Measurements from ENCODE around the gene PFKFB2. TPM values are rescaled to one million over a fixed set of nuclear protein-coding genes. Genes with fewer than 3 reads are reported as not detected.

The PFKFB2 gene
- total RNA-seq, 2 experiments from 2014 or later = 1.5 to 1.7 TPM

- CTCF ChIA-PET = interaction anchor here (1.3 to 2.0 kb wide), 3 partner anchors 17 to 270 kb away, joined by 4 to 20 read pairs (median 6); partner anchors contain the start of gene CD55
- peak within 1 kb of the TSS; percentile 80 for H3K27ac Mint-ChIP-seq
Measured at GRCh38 chr1:207051191-207051943, 1.7 kb upstream of the PFKFB2 start, which contains the start of gene YOD1. TSS of gene YOD1 (minus strand) at chr1:207051208. CDS start at chr1:207051030, 178 bp downstream.

GRCh38 chr1:207054491-207054890, 1.4 kb downstream of the PFKFB2 start:
- CTCF ChIA-PET = interaction anchor here (0.6 to 1.0 kb wide), 2 partner anchors 10 to 22 kb away, joined by 3 to 4 read pairs; no protein-coding TSS in a partner anchor
- peaks cover 40% of the 10 kb centered on the region for H3K4me1 Mint-ChIP-seq
- no peaks in the 10 kb centered on the region for H3K9me3 Mint-ChIP-seq
- no peak for DNase-seq
- H3K27me3 Mint-ChIP-seq = peaks cover 22% of the 10 kb centered on the region
- POLR2A ChIA-PET = interaction anchor here (1.2 kb wide), 1 partner anchor 267 kb away, joined by 4 read pairs; the partner anchor contains the start of gene CD55
- no peak overlapping the region for H3K27ac Mint-ChIP-seq
- H3K36me3 Mint-ChIP-seq (ENCODE audit: low read depth) = peaks cover 6% of the 10 kb centered on the region
- no peak overlapping the region for H3K4me3 Mint-ChIP-seq

More at GRCh38 chr1:207051191-207051943, 1.7 kb upstream of the PFKFB2 start, which contains the start of gene YOD1:
- DNase-seq = no peak
- peaks cover 34% of the 10 kb centered on the region for H3K36me3 Mint-ChIP-seq (ENCODE audit: low read depth)
- peaks cover 65% of the 10 kb centered on the region for H3K4me1 Mint-ChIP-seq
- H3K4me3 Mint-ChIP-seq = peak within 1 kb of the TSS; percentile 98
- POLR2A ChIA-PET = no interaction called here
- H3K27me3 Mint-ChIP-seq = peaks cover 18% of the 10 kb centered on the region
- H3K9me3 Mint-ChIP-seq = no peaks in the 10 kb centered on the region

GRCh38 chr1:207055386-207056001, 2.4 kb downstream of the PFKFB2 start:
- H3K9me3 Mint-ChIP-seq = no peaks in the 10 kb centered on the region
- H3K4me3 Mint-ChIP-seq = no peak overlapping the region
- H3K27ac Mint-ChIP-seq = no peak overlapping the region
- peaks cover 22% of the 10 kb centered on the region for H3K27me3 Mint-ChIP-seq
- peaks cover 37% of the 10 kb centered on the region for H3K4me1 Mint-ChIP-seq
- no peak for DNase-seq
- peaks cover 3% of the 10 kb centered on the region for H3K36me3 Mint-ChIP-seq (ENCODE audit: low read depth)
- ChIA-PET CTCF (interaction anchor here (0.6 to 1.0 kb wide), 3 partner anchors 8 to 21 kb away, joined by 3 to 4 read pairs (median 3); no protein-coding TSS in a partner anchor), POLR2A (interaction anchor here (1.2 kb wide), 1 partner anchor 266 kb away, joined by 4 read pairs; the partner anchor contains the start of gene CD55)

- ChIA-PET POLR2A (no interaction called here), CTCF (interaction anchor here (0.8 kb wide), 1 partner anchor 14 kb away, joined by 3 read pairs; no protein-coding TSS in a partner anchor)
- no peak for DNase-seq
- H3K9me3 Mint-ChIP-seq = no peaks in the 10 kb centered on the region
- H3K27ac Mint-ChIP-seq = no peak overlapping the region
- H3K36me3 Mint-ChIP-seq (ENCODE audit: low read depth) = peaks cover 3% of the 10 kb centered on the region
- peaks cover 22% of the 10 kb centered on the region for H3K27me3 Mint-ChIP-seq
- no peak overlapping the region for H3K4me3 Mint-ChIP-seq
- peaks cover 29% of the 10 kb centered on the region for H3K4me1 Mint-ChIP-seq
Measured at GRCh38 chr1:207056673-207057072, 3.6 kb downstream of the PFKFB2 start.

- ChIA-PET POLR2A (no interaction called here), CTCF (interaction anchor here (0.9 kb wide), 1 partner anchor 26 kb away, joined by 3 read pairs; no protein-coding TSS in a partner anchor)
- H3K27me3 Mint-ChIP-seq = peaks cover 19% of the 10 kb centered on the region
- DNase-seq = no peak
- H3K36me3 Mint-ChIP-seq (ENCODE audit: low read depth) = no peaks in the 10 kb centered on the region
- H3K4me1 Mint-ChIP-seq = peaks cover 13% of the 10 kb centered on the region
- no peak overlapping the region for H3K4me3 Mint-ChIP-seq
- H3K27ac Mint-ChIP-seq = no peak overlapping the region
- no peaks in the 10 kb centered on the region for H3K9me3 Mint-ChIP-seq
Measured at GRCh38 chr1:207058252-207058651, 5.2 kb downstream of the PFKFB2 start.

- POLR2A ChIA-PET = no interaction called here
- Mint-ChIP-seq H3K4me3 (no peak overlapping the region), H3K27me3 (peaks cover 16% of the 10 kb centered on the region), H3K27ac (no peak overlapping the region), H3K4me1 (peaks cover 7% of the 10 kb centered on the region), H3K9me3 (no peaks in the 10 kb centered on the region), H3K36me3 (ENCODE audit: low read depth) (no peaks in the 10 kb centered on the region)
- DNase-seq = no peak
- CTCF ChIA-PET = no interaction called here
Measured at GRCh38 chr1:207058878-207059867, 6.1 kb downstream of the PFKFB2 start.

- no peaks in the 10 kb centered on the region for H3K9me3 Mint-ChIP-seq
- no peaks in the 10 kb centered on the region for H3K36me3 Mint-ChIP-seq (ENCODE audit: low read depth)
- ChIA-PET POLR2A (interaction anchor here (1.2 kb wide), 1 partner anchor 11 kb away, joined by 4 read pairs; no protein-coding TSS in a partner anchor), CTCF (interaction anchor here (0.9 kb wide), 1 partner anchor 25 kb away, joined by 3 read pairs; no protein-coding TSS in a partner anchor)
- no peak overlapping the region for H3K27ac Mint-ChIP-seq
- peaks cover 13% of the 10 kb centered on the region for H3K27me3 Mint-ChIP-seq
- H3K4me3 Mint-ChIP-seq = no peak overlapping the region
- peaks cover 4% of the 10 kb centered on the region for H3K4me1 Mint-ChIP-seq
- DNase-seq = no peak
Measured at GRCh38 chr1:207059881-207060280, 6.8 kb downstream of the PFKFB2 start.

- H3K4me3 Mint-ChIP-seq = no peak overlapping the region
- H3K27me3 Mint-ChIP-seq = peaks cover 9% of the 10 kb centered on the region
- CTCF ChIA-PET = interaction anchor here (0.9 kb wide), 1 partner anchor 24 kb away, joined by 3 read pairs; no protein-coding TSS in a partner anchor
- DNase-seq = no peak
- H3K9me3 Mint-ChIP-seq = no peaks in the 10 kb centered on the region
- H3K4me1 Mint-ChIP-seq = no peaks in the 10 kb centered on the region
- H3K27ac Mint-ChIP-seq = no peak overlapping the region
- no peaks in the 10 kb centered on the region for H3K36me3 Mint-ChIP-seq (ENCODE audit: low read depth)
- POLR2A ChIA-PET = interaction anchor here (0.7 to 1.2 kb wide), 2 partner anchors 10 to 11 kb away, joined by 3 to 4 read pairs; no protein-coding TSS in a partner anchor
Measured at GRCh38 chr1:207060596-207060995, 7.5 kb downstream of the PFKFB2 start.

GRCh38 chr1:207062058-207062457, 9.0 kb downstream of the PFKFB2 start:
- no peak for DNase-seq
- ChIA-PET CTCF (no interaction called here), POLR2A (no interaction called here)
- no peak overlapping the region for H3K27ac Mint-ChIP-seq
- H3K36me3 Mint-ChIP-seq (ENCODE audit: low read depth) = no peaks in the 10 kb centered on the region
- no peaks in the 10 kb centered on the region for H3K4me1 Mint-ChIP-seq
- H3K9me3 Mint-ChIP-seq = no peaks in the 10 kb centered on the region
- no peak overlapping the region for H3K4me3 Mint-ChIP-seq
- no peaks in the 10 kb centered on the region for H3K27me3 Mint-ChIP-seq

- H3K4me1 Mint-ChIP-seq = no peaks in the 10 kb centered on the region
- no peaks in the 10 kb centered on the region for H3K27me3 Mint-ChIP-seq
- DNase-seq = no peak
- ChIA-PET CTCF (no interaction called here), POLR2A (no interaction called here)
- no peaks in the 10 kb centered on the region for H3K9me3 Mint-ChIP-seq
- no peaks in the 10 kb centered on the region for H3K36me3 Mint-ChIP-seq (ENCODE audit: low read depth)
- no peak overlapping the region for H3K27ac Mint-ChIP-seq
- no peak overlapping the region for H3K4me3 Mint-ChIP-seq
Measured at GRCh38 chr1:207063014-207063413, 9.9 kb downstream of the PFKFB2 start.

- no peak for DNase-seq
- CTCF ChIA-PET = no interaction called here
- peaks cover 6% of the 10 kb centered on the region for H3K4me1 Mint-ChIP-seq
- no peak overlapping the region for H3K27ac Mint-ChIP-seq
- POLR2A ChIA-PET = interaction anchor here (1.2 kb wide), 1 partner anchor 12 kb away, joined by 3 read pairs; the partner anchor contains the start of gene PFKFB2
- H3K27me3 Mint-ChIP-seq = no peaks in the 10 kb centered on the region
- H3K4me3 Mint-ChIP-seq = no peak overlapping the region
- no peaks in the 10 kb centered on the region for H3K9me3 Mint-ChIP-seq
- no peaks in the 10 kb centered on the region for H3K36me3 Mint-ChIP-seq (ENCODE audit: low read depth)
Measured at GRCh38 chr1:207064561-207064960, 11.5 kb downstream of the PFKFB2 start.

- Mint-ChIP-seq H3K4me1 (peaks cover 26% of the 10 kb centered on the region), H3K27me3 (no peaks in the 10 kb centered on the region), H3K4me3 (no peak overlapping the region), H3K36me3 (ENCODE audit: low read depth) (no peaks in the 10 kb centered on the region), H3K9me3 (no peaks in the 10 kb centered on the region), H3K27ac (no peak overlapping the region)
- POLR2A ChIA-PET = no interaction called here
- DNase-seq = no peak
- CTCF ChIA-PET = no interaction called here
Measured at GRCh38 chr1:207067185-207067584, 14.1 kb downstream of the PFKFB2 start.

Data from activated CD4-positive, alpha-beta memory T cell treated with anti-CD3 and anti-CD28 coated beads, Interleukin-2, amount 10 ng/mL, durations not matched to agents 7 days and 5 days (primary cell).